Peyer's patch (tissue), 4 donors: ENCODE measurements around the gene SH3RF1.

Experiments
- POLR2A ChIP-seq, 2 donors: fragments of 450-650 bp; IDR thresholded peaks; one replicate each; pipeline ENCODE4 v1.5.1; 2017; ENCODE audit warnings: antibody characterized with exemption in 2 of 2, mild to moderate bottlenecking in 2 of 2, moderate library complexity in 2 of 2
- TF ChIP-seq, protein P1 (sequence below), 6 experiments: fragments of 450-650 bp in 4 of 6; fragments of 200-600 bp in 2 of 6; sonication (generic) in 1 of 6; IDR thresholded peaks; one replicate each; pipeline ENCODE4 v1.5.1; 2017 to 2019; ENCODE audit warnings: antibody characterized with exemption in 6 of 6, mild to moderate bottlenecking in 3 of 6, moderate library complexity in 1 of 6

DNA sequence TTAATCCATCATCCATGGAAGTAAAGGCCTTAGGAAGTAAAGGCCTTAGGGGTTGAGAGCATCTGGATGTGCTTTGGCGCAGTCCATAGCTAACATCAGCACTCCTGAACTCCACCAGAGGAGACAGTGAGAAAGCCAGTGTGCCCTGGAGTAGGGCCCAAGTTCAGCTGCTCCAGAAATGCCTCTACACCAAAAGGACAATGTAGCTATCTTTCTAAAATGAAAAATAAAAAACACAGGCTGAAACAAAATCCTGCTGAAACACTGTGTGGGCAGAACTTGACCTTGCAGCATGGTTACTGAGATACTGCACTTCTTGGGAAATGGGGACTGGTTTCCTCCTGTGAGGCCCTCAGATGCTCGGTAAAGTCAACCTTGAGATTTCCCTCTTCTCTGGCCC, 29.3 kb downstream of the SH3RF1 start:
- TF ChIP-seq, protein P1, sequence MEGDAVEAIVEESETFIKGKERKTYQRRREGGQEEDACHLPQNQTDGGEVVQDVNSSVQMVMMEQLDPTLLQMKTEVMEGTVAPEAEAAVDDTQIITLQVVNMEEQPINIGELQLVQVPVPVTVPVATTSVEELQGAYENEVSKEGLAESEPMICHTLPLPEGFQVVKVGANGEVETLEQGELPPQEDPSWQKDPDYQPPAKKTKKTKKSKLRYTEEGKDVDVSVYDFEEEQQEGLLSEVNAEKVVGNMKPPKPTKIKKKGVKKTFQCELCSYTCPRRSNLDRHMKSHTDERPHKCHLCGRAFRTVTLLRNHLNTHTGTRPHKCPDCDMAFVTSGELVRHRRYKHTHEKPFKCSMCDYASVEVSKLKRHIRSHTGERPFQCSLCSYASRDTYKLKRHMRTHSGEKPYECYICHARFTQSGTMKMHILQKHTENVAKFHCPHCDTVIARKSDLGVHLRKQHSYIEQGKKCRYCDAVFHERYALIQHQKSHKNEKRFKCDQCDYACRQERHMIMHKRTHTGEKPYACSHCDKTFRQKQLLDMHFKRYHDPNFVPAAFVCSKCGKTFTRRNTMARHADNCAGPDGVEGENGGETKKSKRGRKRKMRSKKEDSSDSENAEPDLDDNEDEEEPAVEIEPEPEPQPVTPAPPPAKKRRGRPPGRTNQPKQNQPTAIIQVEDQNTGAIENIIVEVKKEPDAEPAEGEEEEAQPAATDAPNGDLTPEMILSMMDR (IDR thresholded peaks at IDR 0.05) = no peak
- TF ChIP-seq POLR2A (IDR thresholded peaks at IDR 0.05) = no peak
